H9 (cell line): Measurements from ENCODE around the gene TOR3A. TPM values are rescaled to one million over a fixed set of nuclear protein-coding genes. Genes with fewer than 3 reads are reported as not detected.

Source experiments
- DNase-seq: peaks from one replicate; pipeline ENCODE4 v3.0.0-alpha.2; 2017
- H2AFZ ChIP-seq: one replicate; pipeline ENCODE4 v1.6.1; 2013; ENCODE audit warnings: mild to moderate bottlenecking, low read length, control low read depth, moderate library complexity
- H2AK5ac ChIP-seq: 2 replicates; pipeline ENCODE4 v1.6.1; 2013; ENCODE audit warnings: low read length, control low read depth, mixed read lengths; ENCODE audit not compliant: insufficient read length
- H2BK120ac ChIP-seq: one replicate; pipeline ENCODE4 v1.6.1; 2013; ENCODE audit warnings: low read depth, mild to moderate bottlenecking, low read length, control low read depth, inconsistent platforms; ENCODE audit not compliant: poor library complexity, severe bottlenecking
- H2BK12ac ChIP-seq: 2 replicates; pipeline ENCODE4 v1.6.1; 2013; ENCODE audit warnings: low read length, control low read depth, mixed read lengths, low read depth; ENCODE audit not compliant: insufficient read length
- H2BK15ac ChIP-seq: 2 replicates; pipeline ENCODE4 v1.6.1; 2013; ENCODE audit warnings: low read depth, low read length, control low read depth
- H2BK20ac ChIP-seq: one replicate; pipeline ENCODE4 v1.6.1; 2013; ENCODE audit warnings: low read depth, mild to moderate bottlenecking, low read length, control low read depth, inconsistent platforms; ENCODE audit not compliant: poor library complexity, severe bottlenecking
- H2BK5ac ChIP-seq: 2 replicates; pipeline ENCODE4 v1.6.1; 2013; ENCODE audit warnings: low read length, control low read depth, mixed read lengths; ENCODE audit not compliant: insufficient read length
- H3K14ac ChIP-seq: 2 replicates; pipeline ENCODE4 v1.6.1; 2013; ENCODE audit warnings: low read length, control low read depth; ENCODE audit not compliant: insufficient read depth
- H3K18ac ChIP-seq: 2 replicates; pipeline ENCODE4 v1.6.1; 2013; ENCODE audit warnings: low read depth, mild to moderate bottlenecking, mixed read lengths, low read length, control low read depth; ENCODE audit not compliant: insufficient read length
- H3K23ac ChIP-seq: 2 replicates; pipeline ENCODE4 v1.6.1; 2013; ENCODE audit warnings: low read length, control low read depth, mixed read lengths, low read depth; ENCODE audit not compliant: insufficient read length
- H3K23me2 ChIP-seq: 2 replicates; pipeline ENCODE4 v1.6.1; 2013; ENCODE audit warnings: low read depth, mild to moderate bottlenecking, mixed read lengths, low read length, control low read depth; ENCODE audit not compliant: insufficient read length, poor library complexity, severe bottlenecking
- H3K27ac ChIP-seq: 2 replicates; pipeline ENCODE4 v1.5.1; 2013; ENCODE audit warnings: low read length, control low read depth, mixed read lengths, low read depth; ENCODE audit not compliant: insufficient read length
- H3K27me3 ChIP-seq: 2 replicates; pipeline ENCODE4 v1.6.1; 2013; ENCODE audit warnings: low read length, control low read depth, inconsistent platforms; ENCODE audit not compliant: insufficient read depth
- H3K4ac ChIP-seq: 2 replicates; pipeline ENCODE4 v1.6.1; 2013; ENCODE audit warnings: low read depth, mild to moderate bottlenecking, control low read depth, inconsistent platforms, low read length, moderate library complexity
- H3K4me1 ChIP-seq: 2 replicates; pipeline ENCODE4 v1.6.1; 2013; ENCODE audit warnings: low read length, control low read depth, inconsistent platforms; ENCODE audit not compliant: insufficient read depth
- H3K4me2 ChIP-seq: 2 replicates; pipeline ENCODE4 v1.6.1; 2013; ENCODE audit warnings: low read length, control low read depth, mixed read lengths; ENCODE audit not compliant: insufficient read length, insufficient read depth
- H3K56ac ChIP-seq: 2 replicates; pipeline ENCODE4 v1.6.1; 2013; ENCODE audit warnings: low read depth, mild to moderate bottlenecking, mixed read lengths, low read length, control low read depth; ENCODE audit not compliant: insufficient read length
- H3K79me1 ChIP-seq: 2 replicates; pipeline ENCODE4 v1.6.1; 2013; ENCODE audit warnings: low read depth, mild to moderate bottlenecking, moderate library complexity, low read length, control low read depth, inconsistent platforms; ENCODE audit not compliant: insufficient read depth, poor library complexity, severe bottlenecking
- H3K79me2 ChIP-seq: 2 replicates; pipeline ENCODE4 v1.6.1; 2013; ENCODE audit warnings: low read length, control low read depth, inconsistent platforms; ENCODE audit not compliant: insufficient read depth
- H3K9ac ChIP-seq: 2 replicates; pipeline ENCODE4 v1.6.1; 2013; ENCODE audit warnings: low read length, control low read depth, mixed read lengths; ENCODE audit not compliant: insufficient read length; ENCODE audit errors: extremely low read depth
- H3K9me3 ChIP-seq: one replicate; pipeline ENCODE4 v1.6.1; 2013; ENCODE audit warnings: low read depth, low read length, inconsistent platforms; ENCODE audit not compliant: control insufficient read depth
- H3T11ph ChIP-seq: one replicate; pipeline ENCODE4 v1.6.1; 2013; ENCODE audit warnings: mild to moderate bottlenecking, low read length, control low read depth, inconsistent platforms
- H4K20me1 ChIP-seq: one replicate; pipeline ENCODE4 v1.6.1; 2013; ENCODE audit not compliant: control insufficient read depth, insufficient read length, insufficient read depth
- H4K5ac ChIP-seq: 2 replicates; pipeline ENCODE4 v1.6.1; 2013; ENCODE audit warnings: low read depth, mild to moderate bottlenecking, mixed read lengths, low read length, control low read depth; ENCODE audit not compliant: insufficient read length
- H4K8ac ChIP-seq: replicated peaks from 2 replicates; pipeline ENCODE4 v1.6.1; 2013; ENCODE audit warnings: low read length, control low read depth, mixed read lengths, low read depth; ENCODE audit not compliant: insufficient read length
- H4K91ac ChIP-seq: 2 replicates; pipeline ENCODE4 v1.6.1; 2013; ENCODE audit warnings: low read depth, mild to moderate bottlenecking, moderate library complexity, mixed read lengths, low read length, control low read depth; ENCODE audit not compliant: insufficient read length
- H3K27ac Mint-ChIP-seq, 3 experiments: 2 replicates in 2 of 3; 3 replicates in 1 of 3; pipeline ENCODE4 v1.8.0; 2020 to 2021; ENCODE audit warnings: mixed read lengths in 3 of 3, mild to moderate bottlenecking in 1 of 3, moderate library complexity in 1 of 3
- H3K27me3 Mint-ChIP-seq: 2 replicates; pipeline ENCODE4 v1.8.0; 2021; ENCODE audit warnings: low read depth, mild to moderate bottlenecking, moderate library complexity, mixed read lengths
- H3K36me3 Mint-ChIP-seq, 3 experiments: 2 replicates in 2 of 3; 3 replicates in 1 of 3; pipeline ENCODE4 v1.8.0; 2020 to 2021; ENCODE audit warnings: low read depth in 3 of 3, mixed read lengths in 3 of 3; ENCODE audit not compliant: insufficient read depth in 1 of 3
- H3K4me1 Mint-ChIP-seq, 2 experiments: 2 replicates each; pipeline ENCODE4 v1.8.0; 2020; ENCODE audit warnings: mixed read lengths in 2 of 2
- H3K4me3 Mint-ChIP-seq, 2 experiments: 2 replicates in 1 of 2; 3 replicates in 1 of 2; pipeline ENCODE4 v1.8.0; 2020 to 2021; ENCODE audit warnings: mild to moderate bottlenecking in 2 of 2, mixed read lengths in 2 of 2, moderate library complexity in 1 of 2
- H3K9me3 Mint-ChIP-seq, 2 experiments: 2 replicates in 1 of 2; 3 replicates in 1 of 2; pipeline ENCODE4 v1.8.0; 2020; ENCODE audit warnings: mild to moderate bottlenecking in 2 of 2, mixed read lengths in 2 of 2, moderate library complexity in 1 of 2
- CTCF ChIP-seq: fragments of 200-600 bp; sonication (generic); conservative IDR thresholded peaks from 3 replicates; pipeline ENCODE4 v1.8.0; 2021; ENCODE audit warnings: antibody characterized with exemption, mild to moderate bottlenecking
- WGBS: extraction: QIAGEN DNeasy Blood & Tissue Kit; methylation state at CpG from one replicate; pipeline ENCODE4 v1.1.7; 2013; ENCODE audit warnings: missing lambda C conversion rate, low lambda C conversion rate, mixed read lengths; ENCODE audit not compliant: insufficient read length; ENCODE audit errors: extremely low coverage; 5-methylcytosine and 5-hydroxymethylcytosine counted together
- total RNA-seq: library from RNA; stranded (reverse); gene quantifications from 2 replicates; pipeline ENCODE4 v1.2.1, GENCODE V29; 2021

The TOR3A gene
- total RNA-seq, 1 experiment from 2014 or later: 27.3 TPM

GRCh38 chr1:179082333-179082998, 596 bp downstream of the TOR3A start:
- no peak overlapping the region for H4K5ac ChIP-seq
- H3K27ac Mint-ChIP-seq: peak overlapping the region in 2 of 3 experiments; percentile 72 to 97; a peak in 3 of 7 replicates
- peak overlapping the region; percentile 77 for H3K18ac ChIP-seq
- no peak overlapping the region for H2AK5ac ChIP-seq
- no peak overlapping the region for H2BK15ac ChIP-seq
- H3K27me3 Mint-ChIP-seq: 0 out of 2 replicates have a peak, but pooled peaks cover 2% of the 10 kb centered on the region
- H3K9ac ChIP-seq: peak overlapping the region; percentile 56
- no peak overlapping the region for H2BK20ac ChIP-seq
- H3K23ac ChIP-seq: no peak overlapping the region
- no peak overlapping the region for H3K27ac ChIP-seq
- no peaks in the 10 kb centered on the region for H3K27me3 ChIP-seq
- H4K91ac ChIP-seq: no peak overlapping the region
- no peaks in the 10 kb centered on the region for H3K9me3 ChIP-seq
- H2BK5ac ChIP-seq: no peak overlapping the region
- H3K4ac ChIP-seq: no peak overlapping the region
- peaks cover 13% of the 10 kb centered on the region for H3K23me2 ChIP-seq
- H3K4me3 Mint-ChIP-seq: peak overlapping the region; percentile 76 to 94
- H3K36me3 Mint-ChIP-seq: peaks cover 4 to 12% (median 7%) of the 10 kb centered on the region in 3 experiments; a peak in 6 of 7 replicates
- no peak overlapping the region for H3T11ph ChIP-seq
- no peak overlapping the region for H2BK12ac ChIP-seq
- peaks cover 24 to 26% of the 10 kb centered on the region in 2 experiments for H3K4me1 Mint-ChIP-seq
- H2AFZ ChIP-seq: no peak overlapping the region
- no peaks in the 10 kb centered on the region for H4K20me1 ChIP-seq
- H3K4me1 ChIP-seq: peaks cover 6% of the 10 kb centered on the region; the same call in 1 of the 2 replicates
- no peak for TF ChIP-seq CTCF
- no CpG with 5 or more reads among the region's 52 CpGs for WGBS
- H3K79me2 ChIP-seq: peaks cover 2% of the 10 kb centered on the region; the same call in 1 of the 2 replicates
- H3K79me1 ChIP-seq: no peaks in the 10 kb centered on the region
- H3K56ac ChIP-seq: no peak overlapping the region
- peak overlapping the region; percentile 67 for H3K4me2 ChIP-seq
- DNase-seq: peak; percentile 63
- H3K14ac ChIP-seq: peak overlapping the region; percentile 93
- no peak overlapping the region for H4K8ac ChIP-seq
- no peaks in the 10 kb centered on the region for H3K9me3 Mint-ChIP-seq
- no peak overlapping the region for H2BK120ac ChIP-seq
